Bronchial epithelial cell (primary cell): ENCODE results near the gene HK2. TPM values are rescaled to one million over a fixed set of nuclear protein-coding genes. Genes with fewer than 3 reads are reported as not detected.

Experiments used
- DNase-seq: peaks from one replicate; pipeline ENCODE4 v3.0.0-alpha.2; 2010; ENCODE audit warnings: low read depth
- FAIRE-seq: peaks from 2 replicates; lab custom pipeline; 2011; peaks lifted over from hg19 to GRCh38; lab: Jason Lieb, UNC
- H3K27me3 ChIP-seq: 2 replicates; pipeline ENCODE4 v1.5.1; 2011; ENCODE audit warnings: low read length; ENCODE audit not compliant: control insufficient read depth, insufficient read depth
- H3K36me3 ChIP-seq: 2 replicates; pipeline ENCODE4 v1.5.1; 2011; ENCODE audit warnings: low read length; ENCODE audit not compliant: control insufficient read depth, insufficient read depth
- H3K4me3 ChIP-seq: 2 replicates; pipeline ENCODE4 v1.5.1; 2011; ENCODE audit warnings: mild to moderate bottlenecking, low read depth, low read length, control low read depth
- CTCF ChIP-seq: IDR thresholded peaks from 2 replicates; pipeline ENCODE4 v1.5.1; 2011; ENCODE audit warnings: mild to moderate bottlenecking, moderate library complexity, low read length, control low read depth, inconsistent platforms; ENCODE audit not compliant: insufficient read depth, severe bottlenecking
- total RNA-seq: library from RNA; depleted of rRNA; stranded (reverse); fragments of >200 nt; gene quantifications from 2 replicates; pipeline ENCODE4 v1.2.1, GENCODE V29; 2014

Gene HK2
- total RNA-seq, 1 donor from 2014 or later = 158 TPM

GRCh38 chr2:74870951-74871350, 37.0 kb downstream of the HK2 start:
- Histone ChIP-seq H3K27me3 (no peaks in the 10 kb centered on the region), H3K4me3 (no peak overlapping the region), H3K36me3 (peaks cover 35% of the 10 kb centered on the region)
- TF ChIP-seq CTCF = no peak
- FAIRE-seq = no peak
- no peak for DNase-seq

- FAIRE-seq (no peak), DNase-seq (no peak)
- Histone ChIP-seq H3K27me3 (no peaks in the 10 kb centered on the region), H3K4me3 (no peak overlapping the region), H3K36me3 (peaks cover 38% of the 10 kb centered on the region)
- TF ChIP-seq CTCF = no peak
Measured at GRCh38 chr2:74871414-74871813, 37.5 kb downstream of the HK2 start.

- no peak overlapping the region for H3K4me3 ChIP-seq
- TF ChIP-seq CTCF = no peak
- peaks cover 44% of the 10 kb centered on the region for H3K36me3 ChIP-seq
- no peaks in the 10 kb centered on the region for H3K27me3 ChIP-seq
- DNase-seq (peak; percentile 38), FAIRE-seq (no peak)
Measured at GRCh38 chr2:74872389-74872836, 38.5 kb downstream of the HK2 start.

GRCh38 chr2:74873012-74873665, 39.2 kb downstream of the HK2 start:
- TF ChIP-seq CTCF = no peak
- no peaks in the 10 kb centered on the region for H3K27me3 ChIP-seq
- DNase-seq (no peak), FAIRE-seq (no peak)
- no peak overlapping the region for H3K4me3 ChIP-seq
- peaks cover 43% of the 10 kb centered on the region for H3K36me3 ChIP-seq

GRCh38 chr2:74873678-74874640, 40.0 kb downstream of the HK2 start:
- FAIRE-seq = no peak
- no peak for DNase-seq
- Histone ChIP-seq H3K4me3 (no peak overlapping the region), H3K36me3 (peaks cover 49% of the 10 kb centered on the region), H3K27me3 (no peaks in the 10 kb centered on the region)
- TF ChIP-seq CTCF = no peak
